Activated CD4-positive, alpha-beta memory T cell treated with anti-CD3 and anti-CD28 coated beads for 36 hours (primary cell): Measurements from ENCODE around the gene PLEKHM3. TPM values are rescaled to one million over a fixed set of nuclear protein-coding genes. Genes with fewer than 3 reads are reported as not detected.
A peak's percentile ranks its signal among the peaks of the same experiment; 100 is the strongest.
"Not testable (repeated sequence)": the region's sequence is repeated elsewhere in the genome, so short reads cannot be mapped to it uniquely, and the experiment has no call there.

ENCODE experiments used
- CTCF ChIA-PET: fragments of 350-600 bp; sonication (Branson Sonifier 250); formaldehyde crosslinking; loops from one replicate; lab custom pipeline; 2021; ENCODE audit warnings: antibody characterized with exemption, inconsistent platforms; lab: Charles Lee
- POLR2A ChIA-PET: fragments of 350-600 bp; sonication (Branson Sonifier 250); formaldehyde crosslinking; loops from one replicate; lab custom pipeline; 2021; ENCODE audit warnings: antibody characterized with exemption; lab: Charles Lee
- DNase-seq: peaks from one replicate; pipeline ENCODE4 v3.0.0-alpha.2; 2020
- H3K27ac Mint-ChIP-seq: one replicate; pipeline ENCODE4 v1.8.0; 2021; ENCODE audit warnings: mixed read lengths
- H3K27me3 Mint-ChIP-seq: one replicate; pipeline ENCODE4 v1.8.0; 2021; ENCODE audit warnings: mixed read lengths
- H3K36me3 Mint-ChIP-seq: one replicate; pipeline ENCODE4 v1.8.0; 2021; ENCODE audit warnings: mixed read lengths
- H3K4me1 Mint-ChIP-seq: one replicate; pipeline ENCODE4 v1.8.0; 2021; ENCODE audit warnings: low read depth, mixed read lengths
- H3K4me3 Mint-ChIP-seq: one replicate; pipeline ENCODE4 v1.8.0; 2021; ENCODE audit warnings: mild to moderate bottlenecking, mixed read lengths
- H3K9me3 Mint-ChIP-seq: one replicate; pipeline ENCODE4 v1.8.0; 2021; ENCODE audit warnings: mixed read lengths
- intact Hi-C: fragments of 100-400 bp; cut with micrococcal nuclease; formaldehyde crosslinking; loops from one replicate; pipeline ENCODE4 v1.15.1; 2023
- total RNA-seq, 2 experiments: library from RNA; stranded (reverse); gene quantifications; one replicate each; pipeline ENCODE4 v1.2.3, GENCODE V29; 2021

The PLEKHM3 gene
- total RNA-seq, 2 experiments from 2014 or later: 4.5 to 5.5 TPM

DNA sequence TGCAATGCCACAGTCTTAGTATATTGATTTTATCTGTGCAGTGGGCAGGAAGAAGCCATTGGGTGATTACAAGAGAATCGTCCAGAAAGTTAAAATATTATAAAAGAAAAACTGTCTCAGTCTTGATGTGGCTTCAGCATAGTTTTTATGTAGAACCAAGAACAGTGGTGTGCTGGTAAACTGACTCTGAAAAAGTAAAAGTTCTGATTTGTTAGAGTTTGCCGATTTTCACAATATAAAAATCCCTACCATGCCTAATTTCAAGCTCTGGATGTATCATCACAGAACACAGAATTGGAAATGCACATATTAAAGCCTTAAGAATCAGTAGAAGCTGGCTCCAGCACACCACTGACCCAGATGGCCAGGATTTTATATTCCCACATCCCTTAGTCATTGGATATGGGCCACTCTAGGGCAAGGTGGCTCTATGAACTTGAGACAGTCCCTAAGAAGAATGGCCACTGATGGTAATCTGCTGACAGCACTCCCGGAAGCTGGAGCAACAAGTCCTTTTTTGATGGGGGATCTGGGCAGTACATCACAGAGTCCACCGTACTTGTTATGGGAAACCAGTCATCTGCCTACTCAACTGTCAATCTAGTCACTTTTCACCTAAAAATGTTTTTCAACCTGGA is 9.3 kb upstream of the PLEKHM3 start:
- intact Hi-C loops: loop anchor here (1.0 kb wide), 2 partner anchors 9 to 288 kb away; partner anchors contain the start of gene PLEKHM3
- CTCF ChIA-PET: interaction anchor here (1.0 to 1.6 kb wide), 5 partner anchors 9 to 325 kb away, joined by 3 to 15 read pairs (median 4); partner anchors contain the start of gene PLEKHM3
- H3K27ac Mint-ChIP-seq: no peak overlapping the region
- H3K27me3 Mint-ChIP-seq: no peaks in the 10 kb centered on the region
- H3K9me3 Mint-ChIP-seq: no peaks in the 10 kb centered on the region
- H3K4me3 Mint-ChIP-seq: no peak overlapping the region
- no peaks in the 10 kb centered on the region for H3K4me1 Mint-ChIP-seq
- POLR2A ChIA-PET: no interaction called here
- no peak for DNase-seq
- H3K36me3 Mint-ChIP-seq: no peaks in the 10 kb centered on the region

DNA sequence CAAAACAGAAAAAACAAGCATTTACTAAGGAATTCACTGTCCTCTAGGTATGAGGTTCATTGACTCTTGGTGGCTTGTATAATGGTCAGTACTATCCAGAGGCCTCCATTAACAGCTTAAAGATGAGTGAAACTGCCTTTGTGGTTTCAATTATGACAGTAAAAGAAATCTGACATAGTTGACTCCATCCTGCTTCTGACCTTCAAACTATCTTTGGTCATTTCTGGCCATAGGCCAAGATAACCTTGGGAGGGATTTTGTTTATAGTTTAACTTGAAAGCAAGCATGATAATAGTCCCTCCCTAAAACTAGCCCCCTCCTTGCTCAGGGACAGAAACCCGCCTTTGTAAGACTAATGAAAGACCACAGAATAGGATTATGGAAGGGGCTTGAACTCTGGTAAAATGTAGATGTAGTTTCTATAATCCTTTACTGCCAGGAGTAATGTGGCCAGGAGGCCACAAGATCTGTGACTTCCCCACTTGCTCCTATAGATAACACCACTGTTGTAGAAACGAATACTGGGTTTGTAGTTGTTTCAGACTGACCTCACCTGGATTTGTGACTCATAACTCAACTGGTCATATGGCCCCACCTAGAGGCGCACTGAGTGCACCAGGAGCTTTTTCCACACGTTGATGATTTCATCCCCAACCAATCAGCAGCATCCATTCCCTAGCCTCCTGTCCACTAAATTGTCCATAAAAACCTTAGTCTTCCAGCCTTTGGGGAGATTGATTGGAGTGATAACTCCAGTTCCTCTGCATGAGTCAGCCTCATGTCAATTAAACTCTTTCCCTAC is 8.6 kb upstream of the PLEKHM3 start:
- H3K27me3 Mint-ChIP-seq: no peaks in the 10 kb centered on the region
- intact Hi-C loops: loop anchor here (1.0 kb wide), 2 partner anchors 9 to 288 kb away; partner anchors contain the start of gene PLEKHM3
- no peaks in the 10 kb centered on the region for H3K9me3 Mint-ChIP-seq
- H3K4me3 Mint-ChIP-seq: no peak overlapping the region
- H3K4me1 Mint-ChIP-seq: no peaks in the 10 kb centered on the region
- ChIA-PET CTCF (interaction anchor here (1.1 to 1.6 kb wide), 4 partner anchors 8 to 290 kb away, joined by 3 to 15 read pairs (median 4); partner anchors contain the start of gene PLEKHM3), POLR2A (no interaction called here)
- no peaks in the 10 kb centered on the region for H3K36me3 Mint-ChIP-seq
- DNase-seq: peak; percentile 64
- no peak overlapping the region for H3K27ac Mint-ChIP-seq

DNA sequence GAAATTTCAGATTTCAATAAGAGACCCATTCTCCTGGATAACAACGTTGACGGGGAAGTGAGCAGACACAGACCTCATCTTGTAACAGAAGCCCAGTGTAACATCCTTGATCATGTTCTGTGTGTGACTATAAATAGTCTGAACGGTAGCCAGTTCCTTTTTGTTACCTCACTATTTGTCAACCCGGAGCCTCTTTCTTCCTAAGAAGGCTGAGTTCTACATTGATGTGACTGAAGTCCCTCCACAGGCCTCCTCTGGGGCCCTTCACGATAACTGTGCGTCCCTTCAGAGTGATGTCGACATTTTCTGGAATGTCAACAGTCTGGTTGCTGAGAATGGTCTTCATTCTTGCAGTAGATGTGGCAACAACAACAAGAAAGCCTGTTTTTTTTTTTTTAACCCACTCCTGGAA is 6.3 kb upstream of the PLEKHM3 start:
- H3K4me3 Mint-ChIP-seq: no peak overlapping the region
- no peaks in the 10 kb centered on the region for H3K9me3 Mint-ChIP-seq
- no peak overlapping the region for H3K27ac Mint-ChIP-seq
- intact Hi-C loops: no loop called here
- DNase-seq: no peak
- H3K27me3 Mint-ChIP-seq: no peaks in the 10 kb centered on the region
- ChIA-PET CTCF (interaction anchor here (4.8 kb wide), 1 partner anchor 9 kb away, joined by 25 read pairs; no protein-coding TSS in a partner anchor), POLR2A (no interaction called here)
- H3K4me1 Mint-ChIP-seq: no peaks in the 10 kb centered on the region
- no peaks in the 10 kb centered on the region for H3K36me3 Mint-ChIP-seq

DNA sequence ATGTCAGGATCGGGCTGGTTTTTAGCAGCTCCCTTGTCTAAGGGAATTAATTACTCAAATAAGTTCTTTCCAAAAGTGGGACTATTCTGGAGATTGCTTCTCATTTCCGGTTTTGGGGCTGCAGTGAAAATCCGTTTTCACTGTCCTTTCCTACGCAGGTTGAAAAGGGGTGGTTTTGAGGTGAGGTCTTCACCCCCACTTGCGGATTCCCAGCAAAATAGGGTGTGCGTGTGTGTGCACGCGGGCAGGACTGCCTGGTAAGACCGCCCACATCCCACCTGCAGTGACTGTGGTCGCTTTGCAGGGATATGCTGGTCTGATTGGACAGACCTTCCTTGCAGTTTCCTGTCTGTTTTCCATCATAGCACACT is 472 bp upstream of the PLEKHM3 start:
- CTCF ChIA-PET: interaction anchor here (0.7 to 2.5 kb wide), 2 partner anchors 9 to 15 kb away, joined by 3 to 12 read pairs; no protein-coding TSS in a partner anchor
- intact Hi-C loops: loop anchor here (1.0 to 2.0 kb wide), 6 partner anchors 8 to 400 kb away; partner anchors contain the start of genes IDH1 and METTL21A
- H3K36me3 Mint-ChIP-seq: no peaks in the 10 kb centered on the region
- H3K4me1 Mint-ChIP-seq: peaks cover 14% of the 10 kb centered on the region
- H3K27me3 Mint-ChIP-seq: no peaks in the 10 kb centered on the region
- POLR2A ChIA-PET: interaction anchor here (0.7 to 1.8 kb wide), 3 partner anchors 17 to 401 kb away, joined by 3 to 7 read pairs (median 3); partner anchors contain the start of gene METTL21A
- DNase-seq: peak; percentile 62
- H3K27ac Mint-ChIP-seq: peak overlapping the region; percentile 90
- H3K9me3 Mint-ChIP-seq: no peaks in the 10 kb centered on the region
- H3K4me3 Mint-ChIP-seq: peak overlapping the region; percentile 90

DNA sequence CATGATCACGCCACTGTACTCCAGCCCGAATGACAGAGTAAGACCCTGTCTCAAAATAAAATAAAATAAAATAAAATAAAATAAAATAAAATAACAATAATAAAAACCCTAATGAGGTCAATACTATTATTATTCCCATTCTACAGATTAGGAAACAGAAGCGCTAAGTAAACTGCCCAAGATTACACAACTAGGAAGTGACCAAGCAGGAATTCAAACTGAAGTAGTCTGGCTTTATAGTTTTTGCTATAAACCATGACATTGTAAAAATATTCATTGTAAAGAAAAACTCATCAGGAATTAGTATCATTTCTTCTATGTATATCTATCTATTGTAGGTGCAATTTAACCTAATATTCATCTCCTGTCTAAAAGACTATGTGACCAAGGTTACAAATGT is 1.2 kb downstream of the PLEKHM3 start:
- DNase-seq: no peak
- POLR2A ChIA-PET: interaction anchor here (1.8 kb wide), 1 partner anchor 399 kb away, joined by 7 read pairs; the partner anchor contains the start of gene METTL21A
- H3K9me3 Mint-ChIP-seq: no peaks in the 10 kb centered on the region
- H3K4me3 Mint-ChIP-seq: no peak overlapping the region
- CTCF ChIA-PET: interaction anchor here (2.5 kb wide), 1 partner anchor 16 kb away, joined by 12 read pairs; no protein-coding TSS in a partner anchor
- H3K36me3 Mint-ChIP-seq: no peaks in the 10 kb centered on the region
- intact Hi-C loops: loop anchor here (2.0 kb wide), 1 partner anchor 231 kb away; the partner anchor contains the start of gene IDH1
- no peak overlapping the region for H3K27ac Mint-ChIP-seq
- H3K27me3 Mint-ChIP-seq: no peaks in the 10 kb centered on the region
- H3K4me1 Mint-ChIP-seq: peaks cover 16% of the 10 kb centered on the region

DNA sequence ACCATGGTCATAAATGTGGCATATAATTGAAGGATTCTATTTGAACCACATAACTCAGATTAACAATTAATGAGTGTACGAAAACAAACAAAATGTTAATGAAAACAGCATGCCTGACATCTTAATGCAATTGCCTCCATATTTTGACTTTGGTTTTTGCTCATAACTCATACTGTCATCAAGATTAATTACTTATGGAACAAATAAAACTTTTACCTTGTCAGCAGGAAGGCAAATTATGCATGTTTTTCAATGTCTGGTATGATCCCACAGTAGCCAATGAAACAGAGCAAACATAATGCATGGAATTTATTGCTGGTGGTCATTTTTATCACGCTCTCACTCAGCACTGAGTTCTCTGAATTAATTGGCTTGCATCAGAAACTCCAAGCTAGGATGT is 5.1 kb downstream of the PLEKHM3 start:
- H3K4me1 Mint-ChIP-seq: peaks cover 32% of the 10 kb centered on the region
- CTCF ChIA-PET: interaction anchor here (1.2 to 4.8 kb wide), 3 partner anchors 20 to 394 kb away, joined by 4 to 24 read pairs (median 5); no protein-coding TSS in a partner anchor

DNA sequence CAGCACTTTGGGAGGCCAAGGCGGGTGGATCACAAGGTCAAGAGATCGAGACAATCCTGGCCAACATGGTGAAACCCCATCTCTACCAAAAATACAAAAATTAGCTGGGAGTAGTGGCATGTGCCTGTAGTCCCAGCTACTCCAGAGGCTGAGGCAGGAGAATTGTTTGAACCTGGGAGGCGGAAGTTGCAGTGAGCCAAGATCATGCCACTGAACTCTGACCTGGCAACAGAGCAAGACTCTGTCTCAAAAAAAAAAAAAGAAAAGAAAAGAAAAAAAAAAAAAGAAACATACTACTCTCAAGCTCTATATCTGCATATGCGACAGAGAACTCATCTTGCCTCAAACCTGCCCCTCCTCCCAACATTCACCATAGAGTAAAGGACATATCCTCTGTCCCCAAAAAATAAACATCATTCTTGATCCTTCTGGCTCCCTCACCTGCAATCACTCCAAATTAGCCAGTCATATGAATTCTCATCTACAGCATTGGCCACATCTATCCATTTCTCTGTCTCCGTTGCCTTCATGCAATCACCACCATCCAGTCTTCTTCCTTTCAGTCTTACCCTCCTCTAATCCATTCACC is 7.1 kb downstream of the PLEKHM3 start:
- H3K9me3 Mint-ChIP-seq, H3K4me3 Mint-ChIP-seq, DNase-seq, H3K27me3 Mint-ChIP-seq, H3K36me3 Mint-ChIP-seq: not testable (repeated sequence)
- Mint-ChIP-seq H3K4me1 (peaks cover 35% of the 10 kb centered on the region), H3K27ac (peak overlapping the region; percentile 30)
- ChIA-PET POLR2A (interaction anchor here (0.7 kb wide), 1 partner anchor 272 kb away, joined by 3 read pairs; no protein-coding TSS in a partner anchor), CTCF (interaction anchor here (1.2 to 4.8 kb wide), 3 partner anchors 12 to 272 kb away, joined by 4 to 24 read pairs (median 4); no protein-coding TSS in a partner anchor)
- intact Hi-C loops: loop anchor here (5.0 kb wide), 1 partner anchor 491 kb away; the partner anchor contains the start of gene CREB1

More for the DNA sequence above, 5.1 kb downstream of the PLEKHM3 start:
- no peaks in the 10 kb centered on the region for H3K9me3 Mint-ChIP-seq
- intact Hi-C loops: no loop called here
- no peak for DNase-seq
- POLR2A ChIA-PET: interaction anchor here (1.2 kb wide), 1 partner anchor 11 kb away, joined by 4 read pairs; no protein-coding TSS in a partner anchor
- no peaks in the 10 kb centered on the region for H3K27me3 Mint-ChIP-seq
- peaks cover 3% of the 10 kb centered on the region for H3K36me3 Mint-ChIP-seq
- H3K27ac Mint-ChIP-seq: no peak overlapping the region
- no peak overlapping the region for H3K4me3 Mint-ChIP-seq

DNA sequence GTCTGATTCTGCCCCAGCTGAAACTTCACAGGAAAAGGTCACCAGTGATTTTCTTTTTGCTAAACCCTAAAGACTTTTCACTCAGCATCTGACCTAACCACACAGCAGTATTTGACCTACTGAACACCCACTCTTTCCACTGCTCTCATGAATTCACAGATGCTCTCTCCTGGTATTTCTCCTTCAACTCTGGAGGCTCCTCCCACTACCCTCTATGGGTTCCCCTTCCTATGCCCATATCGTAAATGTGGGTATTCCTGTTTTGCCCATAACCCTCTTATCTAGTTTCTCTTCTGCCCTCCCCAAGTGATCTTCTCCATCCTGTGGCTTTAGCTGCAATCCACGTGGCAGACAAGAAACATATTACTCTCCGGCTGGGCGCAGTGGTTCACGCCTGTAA is 7.6 kb downstream of the PLEKHM3 start:
- no peaks in the 10 kb centered on the region for H3K27me3 Mint-ChIP-seq
- peaks cover 3% of the 10 kb centered on the region for H3K36me3 Mint-ChIP-seq
- ChIA-PET POLR2A (interaction anchor here (0.7 kb wide), 1 partner anchor 272 kb away, joined by 3 read pairs; no protein-coding TSS in a partner anchor), CTCF (interaction anchor here (1.0 to 1.2 kb wide), 2 partner anchors 12 to 45 kb away, joined by 3 to 4 read pairs; no protein-coding TSS in a partner anchor)
- H3K27ac Mint-ChIP-seq: peak overlapping the region; percentile 30
- H3K9me3 Mint-ChIP-seq: no peaks in the 10 kb centered on the region
- DNase-seq: peak; percentile 10
- H3K4me1 Mint-ChIP-seq: peaks cover 39% of the 10 kb centered on the region
- H3K4me3 Mint-ChIP-seq: no peak overlapping the region
- intact Hi-C loops: loop anchor here (1.0 to 5.0 kb wide), 2 partner anchors 8 to 490 kb away; partner anchors contain the start of genes CREB1 and PLEKHM3

DNA sequence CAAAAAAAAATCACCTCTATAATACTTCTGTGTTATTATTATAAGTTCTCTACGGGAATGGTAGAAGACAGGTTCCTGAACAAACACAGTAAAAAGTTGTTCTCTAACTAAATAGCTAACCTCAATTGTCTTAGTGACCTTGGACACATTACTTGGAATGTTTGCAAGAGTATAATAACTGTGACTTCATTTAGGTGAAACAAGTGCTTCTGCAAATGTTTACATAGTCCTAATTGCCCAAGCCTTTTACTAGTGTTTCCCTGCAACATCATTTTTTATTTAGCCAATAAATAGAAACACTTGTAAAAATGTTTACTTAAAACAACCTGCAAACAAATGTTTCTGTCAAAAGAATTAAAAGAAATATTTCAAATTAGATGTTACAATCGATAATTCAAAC is 9.9 kb downstream of the PLEKHM3 start:
- Mint-ChIP-seq H3K4me3 (no peak overlapping the region), H3K4me1 (peaks cover 46% of the 10 kb centered on the region), H3K9me3 (no peaks in the 10 kb centered on the region), H3K27me3 (no peaks in the 10 kb centered on the region), H3K27ac (no peak overlapping the region), H3K36me3 (peaks cover 3% of the 10 kb centered on the region)
- CTCF ChIA-PET: no interaction called here
- intact Hi-C loops: loop anchor here (5.0 kb wide), 1 partner anchor 488 kb away; the partner anchor contains the start of gene CREB1
- no peak for DNase-seq
- POLR2A ChIA-PET: no interaction called here

DNA sequence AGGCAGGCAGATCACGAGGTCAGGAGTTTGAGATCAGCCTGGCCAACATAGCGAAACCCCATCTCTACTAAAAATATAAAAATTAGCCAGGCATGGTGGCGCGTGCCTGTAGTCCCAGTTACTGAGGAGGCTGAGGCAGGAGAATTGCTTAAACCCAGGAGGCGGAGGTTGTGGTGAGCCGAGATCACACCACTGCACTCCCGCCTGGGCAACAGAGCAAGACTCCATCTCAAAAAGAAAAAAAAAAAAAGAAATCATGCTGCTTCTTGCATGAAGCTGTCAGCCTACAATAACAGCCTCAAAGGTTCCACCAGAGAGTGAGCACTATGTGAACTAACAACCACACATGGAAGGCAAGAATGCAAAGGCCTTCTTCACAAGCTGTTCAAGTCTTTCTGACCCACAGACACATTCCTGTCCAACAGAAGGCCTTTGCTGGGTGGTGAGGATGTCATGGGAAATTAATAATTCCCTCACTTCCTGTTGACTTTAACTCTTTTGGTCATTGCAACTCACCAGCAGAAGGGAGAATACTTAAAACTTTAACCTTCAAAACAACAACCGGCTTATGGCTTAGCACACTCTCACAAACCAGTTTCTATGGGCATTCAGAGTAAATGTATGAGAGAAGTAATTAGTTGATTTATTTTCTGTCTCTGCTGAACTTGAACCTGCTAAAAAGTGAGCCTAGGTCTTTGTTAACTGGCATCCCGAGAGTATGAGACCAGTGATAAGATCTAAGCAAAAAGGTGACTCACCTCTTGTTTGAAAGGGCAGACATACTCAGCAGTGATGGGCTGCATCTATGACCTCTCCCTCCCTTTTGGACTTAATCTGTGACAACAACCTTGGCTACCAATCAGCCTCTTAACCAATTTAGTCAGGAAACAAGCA is 11.8 kb downstream of the PLEKHM3 start:
- H3K27ac Mint-ChIP-seq: peak overlapping the region; percentile 3
- H3K4me1 Mint-ChIP-seq: peaks cover 44% of the 10 kb centered on the region
- intact Hi-C loops: loop anchor here (1.0 kb wide), 1 partner anchor 7 kb away; no protein-coding TSS in a partner anchor
- CTCF ChIA-PET: no interaction called here
- H3K9me3 Mint-ChIP-seq: no peaks in the 10 kb centered on the region
- peak; percentile 20 for DNase-seq
- POLR2A ChIA-PET: no interaction called here
- H3K36me3 Mint-ChIP-seq: peaks cover 3% of the 10 kb centered on the region
- no peak overlapping the region for H3K4me3 Mint-ChIP-seq
- H3K27me3 Mint-ChIP-seq: no peaks in the 10 kb centered on the region
